22Rv1 (cell line): ENCODE measurements around the gene NCKAP5.

Experiments
- H3K27ac ChIP-seq: fragments of 450-650 bp; 2 replicates; pipeline ENCODE4 v1.5.1; 2017
- ZFX ChIP-seq: fragments of 450-650 bp; IDR thresholded peaks from 2 replicates; pipeline ENCODE4 v1.6.1; 2017; ENCODE audit warnings: antibody characterized with exemption, borderline replicate concordance
- TF ChIP-seq, protein P1 (sequence below): fragments of 450-650 bp; IDR thresholded peaks from 2 replicates; pipeline ENCODE4 v1.5.1; 2017; ENCODE audit warnings: mild to moderate bottlenecking

The NCKAP5 gene

DNA sequence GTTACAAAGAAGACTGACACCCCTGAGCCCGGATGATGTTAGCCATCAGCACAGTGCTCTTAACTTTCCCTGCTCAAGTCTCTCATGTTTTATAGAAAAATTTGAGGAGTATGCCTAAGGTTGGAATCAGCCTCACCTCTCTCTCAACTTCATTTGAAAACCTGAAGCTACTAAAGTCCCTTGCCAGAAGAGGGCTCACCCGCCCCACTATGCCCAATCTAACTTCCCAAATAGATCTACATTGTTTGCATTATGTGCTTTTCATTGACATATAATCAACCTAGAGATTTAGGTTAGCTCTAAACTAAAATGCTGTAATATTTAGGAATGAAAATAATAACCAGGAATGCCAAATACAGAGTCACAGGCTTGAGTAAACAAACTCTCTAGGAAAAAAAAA lies 305.4 kb downstream of the NCKAP5 start:
- TF ChIP-seq ZFX = no peak
- TF ChIP-seq, protein P1, sequence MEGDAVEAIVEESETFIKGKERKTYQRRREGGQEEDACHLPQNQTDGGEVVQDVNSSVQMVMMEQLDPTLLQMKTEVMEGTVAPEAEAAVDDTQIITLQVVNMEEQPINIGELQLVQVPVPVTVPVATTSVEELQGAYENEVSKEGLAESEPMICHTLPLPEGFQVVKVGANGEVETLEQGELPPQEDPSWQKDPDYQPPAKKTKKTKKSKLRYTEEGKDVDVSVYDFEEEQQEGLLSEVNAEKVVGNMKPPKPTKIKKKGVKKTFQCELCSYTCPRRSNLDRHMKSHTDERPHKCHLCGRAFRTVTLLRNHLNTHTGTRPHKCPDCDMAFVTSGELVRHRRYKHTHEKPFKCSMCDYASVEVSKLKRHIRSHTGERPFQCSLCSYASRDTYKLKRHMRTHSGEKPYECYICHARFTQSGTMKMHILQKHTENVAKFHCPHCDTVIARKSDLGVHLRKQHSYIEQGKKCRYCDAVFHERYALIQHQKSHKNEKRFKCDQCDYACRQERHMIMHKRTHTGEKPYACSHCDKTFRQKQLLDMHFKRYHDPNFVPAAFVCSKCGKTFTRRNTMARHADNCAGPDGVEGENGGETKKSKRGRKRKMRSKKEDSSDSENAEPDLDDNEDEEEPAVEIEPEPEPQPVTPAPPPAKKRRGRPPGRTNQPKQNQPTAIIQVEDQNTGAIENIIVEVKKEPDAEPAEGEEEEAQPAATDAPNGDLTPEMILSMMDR = no peak
- no peak overlapping the region for H3K27ac ChIP-seq

DNA sequence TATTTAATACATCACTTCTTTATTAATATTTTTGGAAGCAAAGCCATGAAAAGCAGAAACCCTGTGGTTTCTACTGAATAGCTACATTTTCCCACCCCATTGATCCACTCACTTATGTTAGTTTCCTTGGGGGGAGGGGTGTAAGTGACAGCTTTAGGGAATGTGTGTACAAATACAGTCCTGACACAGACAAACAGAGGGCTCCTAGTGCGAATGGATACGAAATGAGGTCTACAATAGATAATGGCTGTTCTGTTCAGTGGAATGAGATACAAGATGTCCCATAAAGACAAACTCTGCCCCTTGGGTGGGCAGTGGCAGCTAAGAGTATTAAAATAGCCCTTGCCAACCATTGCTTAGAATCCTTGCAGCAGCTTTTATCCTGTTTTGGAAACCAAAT lies 312.9 kb downstream of the NCKAP5 start:
- no peak overlapping the region for H3K27ac ChIP-seq
- TF ChIP-seq, protein P1 = no peak
- no peak for TF ChIP-seq ZFX

DNA sequence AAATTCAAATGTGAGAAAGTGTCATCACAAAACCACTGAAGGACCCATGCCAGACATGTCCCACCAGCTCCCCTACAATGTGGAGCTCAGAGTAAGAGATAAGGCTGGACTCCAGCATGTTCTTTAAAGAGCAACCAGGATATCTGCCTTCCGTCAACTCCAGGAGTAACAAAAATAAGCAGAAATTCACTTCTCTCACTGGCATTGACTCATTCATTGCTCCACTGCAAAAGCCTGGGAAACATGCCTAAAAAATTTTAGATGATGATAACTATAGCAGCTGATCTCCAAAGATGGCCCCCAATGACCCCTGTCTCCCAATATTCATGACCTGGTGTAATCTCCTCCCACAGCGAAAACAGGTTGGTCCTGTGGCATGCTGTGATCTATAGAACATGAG lies 314.5 kb downstream of the NCKAP5 start:
- no peak for TF ChIP-seq ZFX
- no peak overlapping the region for H3K27ac ChIP-seq

DNA sequence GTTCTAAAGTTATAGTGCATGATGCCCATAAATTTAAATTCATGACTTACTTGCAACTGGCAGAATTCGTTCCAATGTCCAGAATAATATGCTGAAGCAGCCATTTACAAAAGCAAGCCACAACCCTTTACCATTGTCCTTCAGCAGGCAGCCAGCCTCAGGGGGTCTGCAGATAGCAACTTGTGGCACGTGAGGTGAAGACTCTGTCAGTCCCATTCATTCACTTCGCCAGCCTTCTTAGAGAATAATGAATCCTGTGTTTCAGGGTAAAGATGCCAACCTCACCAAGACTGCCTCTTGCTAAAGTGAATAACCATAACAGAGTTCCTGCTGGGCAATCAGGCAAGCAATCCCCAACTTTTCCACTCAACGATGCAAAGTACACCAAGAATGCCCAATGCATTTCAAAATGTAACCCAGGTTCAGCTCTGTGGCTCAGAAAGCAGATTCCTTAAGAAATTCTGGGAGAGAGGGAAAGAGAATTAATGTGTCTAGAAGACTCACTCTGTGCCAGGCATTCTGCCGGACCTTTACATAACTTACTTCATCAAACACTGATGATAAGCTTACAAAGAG lies 315.4 kb downstream of the NCKAP5 start:
- no peak for TF ChIP-seq ZFX
- TF ChIP-seq, protein P1 = no peak
- H3K27ac ChIP-seq = no peak overlapping the region

DNA sequence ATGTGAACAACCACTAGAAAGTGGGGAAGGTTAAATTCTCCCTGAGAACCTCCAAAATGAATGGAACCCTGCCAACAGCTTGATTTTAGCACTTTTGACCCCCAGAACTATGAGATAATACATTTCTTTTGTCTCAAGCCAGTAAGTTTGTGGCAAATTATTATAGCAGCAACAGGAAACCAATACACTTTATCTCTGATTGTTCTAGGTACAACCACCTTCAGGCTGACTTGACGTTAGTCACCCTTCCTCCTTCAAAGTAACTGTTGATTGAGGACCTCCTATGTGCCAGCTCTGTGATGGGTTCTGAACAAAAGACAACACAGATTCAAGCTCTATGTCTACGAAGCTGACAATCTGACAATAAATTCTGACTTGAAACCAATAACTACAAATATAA lies 318.9 kb downstream of the NCKAP5 start:
- H3K27ac ChIP-seq = no peak overlapping the region
- TF ChIP-seq ZFX = no peak

DNA sequence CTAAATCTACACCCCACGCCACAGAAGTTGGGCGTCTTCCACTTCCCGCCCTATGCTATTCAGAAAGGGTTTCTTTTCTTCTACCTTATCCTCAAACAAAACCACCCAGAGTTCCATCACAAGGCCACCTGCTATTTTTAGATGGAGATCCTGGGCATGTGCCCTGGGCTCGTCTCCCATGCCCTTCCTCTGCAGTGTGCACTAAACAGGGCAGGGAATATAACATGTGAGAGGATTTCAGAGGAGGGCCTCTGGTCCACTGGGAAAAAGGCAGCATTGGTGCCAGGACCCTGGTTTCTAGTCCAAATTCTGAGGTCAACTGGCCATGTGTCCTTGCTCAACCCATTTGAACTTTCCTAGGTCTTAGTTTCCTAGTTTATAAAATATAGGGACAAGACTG lies 320.0 kb downstream of the NCKAP5 start:
- TF ChIP-seq, protein P1 = no peak
- TF ChIP-seq ZFX = no peak
- no peak overlapping the region for H3K27ac ChIP-seq

DNA sequence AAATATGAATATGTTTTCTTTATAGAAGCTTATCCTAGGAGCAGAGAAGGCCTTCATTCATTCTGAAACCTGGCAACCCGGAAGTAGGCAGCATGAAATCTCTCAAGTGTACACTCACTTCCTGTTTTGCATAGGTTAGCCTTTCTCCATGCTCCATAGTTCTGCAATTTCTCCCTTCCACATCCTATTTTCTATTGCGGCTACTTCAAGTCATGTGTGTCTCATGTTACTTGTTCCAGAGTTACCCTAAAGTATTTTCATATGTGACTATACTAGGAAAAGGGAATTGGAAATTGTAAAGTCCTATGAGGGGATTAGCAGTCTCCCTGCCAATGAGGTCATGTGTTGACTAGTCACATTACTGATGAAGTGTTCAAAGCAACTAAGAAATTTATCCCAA lies 320.6 kb downstream of the NCKAP5 start:
- H3K27ac ChIP-seq = no peak overlapping the region
- TF ChIP-seq, protein P1 = no peak
- no peak for TF ChIP-seq ZFX

DNA sequence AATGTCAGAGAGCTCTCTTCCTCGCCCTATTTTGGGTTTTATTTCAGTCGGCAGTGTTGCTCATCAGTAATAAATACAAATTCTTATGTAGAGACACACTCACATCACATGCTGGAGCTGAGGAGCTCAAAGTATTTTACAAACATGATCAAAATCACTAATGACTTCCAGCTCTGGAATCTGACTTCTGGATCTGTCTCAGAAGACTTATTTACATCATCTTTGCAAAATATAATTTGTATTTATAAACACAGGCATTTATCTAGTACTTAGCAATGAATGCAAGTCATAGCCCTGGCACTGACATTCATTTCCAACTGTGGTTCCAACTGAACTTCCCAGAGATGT lies 327.1 kb downstream of the NCKAP5 start:
- TF ChIP-seq, protein P1 = no peak
- no peak for TF ChIP-seq ZFX
- no peak overlapping the region for H3K27ac ChIP-seq
